ENCODE results near the gene RPL28. TPM values are rescaled to one million over a fixed set of nuclear protein-coding genes. Genes with fewer than 3 reads are reported as not detected.

Gene RPL28
- total RNA-seq, 1 donor from 2014 or later: 664 TPM

- intact Hi-C loops (cut with DNase I): no loop called here
- ATAC-seq (no peak), DNase-seq (ENCODE audit: missing footprints) (no peak)
These were observed 35.0 kb upstream of the RPL28 start for GRCh38 chr19:55350620-55351315.

DNA sequence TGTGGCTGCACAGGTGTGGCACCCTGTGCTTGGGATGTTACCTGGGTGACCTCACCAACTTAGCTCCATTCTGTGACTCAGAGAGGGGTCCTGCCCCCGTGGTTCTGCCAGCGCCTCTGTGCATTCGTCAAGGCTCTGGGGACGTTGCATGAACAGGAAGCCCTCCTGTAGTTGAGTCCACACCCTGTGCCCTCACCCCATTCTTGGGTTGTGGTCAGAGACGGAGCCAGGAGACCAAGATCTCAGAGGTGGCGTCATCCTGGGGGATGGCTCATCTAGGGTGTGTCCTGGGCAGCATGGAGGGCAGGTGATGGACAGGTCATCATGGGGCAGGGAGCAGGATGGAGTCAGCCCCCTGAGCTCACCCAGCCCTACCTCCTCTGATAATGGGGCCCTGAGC, 33.7 kb upstream of the RPL28 start:
- ATAC-seq (no peak), DNase-seq (ENCODE audit: missing footprints) (no peak)
- intact Hi-C loops (cut with DNase I): no loop called here

GRCh38 chr19:55352549-55353145, 33.1 kb upstream of the RPL28 start:
- no peak for ATAC-seq
- intact Hi-C loops (cut with DNase I): no loop called here
- DNase-seq (ENCODE audit: missing footprints): no peak

DNA sequence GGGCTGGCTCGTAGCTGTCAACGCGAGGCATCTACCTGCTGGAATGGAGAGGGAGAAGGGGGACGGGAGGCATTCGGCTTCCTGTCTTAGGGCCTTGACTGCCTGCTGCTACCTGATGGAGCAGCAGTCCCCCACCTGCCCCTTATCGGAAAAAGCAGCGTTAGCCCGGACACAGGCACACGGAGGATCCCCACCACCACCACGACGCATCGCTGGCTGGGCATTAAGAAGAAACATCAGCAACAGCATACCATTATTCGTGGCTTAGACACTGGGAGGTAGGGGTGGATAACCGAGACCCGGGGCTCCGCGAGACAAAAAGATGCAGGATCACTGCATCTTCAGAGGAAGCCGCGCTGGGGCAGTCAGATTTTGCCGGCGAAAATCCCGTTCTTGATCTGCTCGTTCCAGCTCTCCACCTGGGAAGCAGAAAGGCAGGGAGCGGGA, 32.4 kb upstream of the RPL28 start:
- intact Hi-C loops (cut with DNase I): no loop called here
- DNase-seq (ENCODE audit: missing footprints) (no peak), ATAC-seq (no peak)

DNA sequence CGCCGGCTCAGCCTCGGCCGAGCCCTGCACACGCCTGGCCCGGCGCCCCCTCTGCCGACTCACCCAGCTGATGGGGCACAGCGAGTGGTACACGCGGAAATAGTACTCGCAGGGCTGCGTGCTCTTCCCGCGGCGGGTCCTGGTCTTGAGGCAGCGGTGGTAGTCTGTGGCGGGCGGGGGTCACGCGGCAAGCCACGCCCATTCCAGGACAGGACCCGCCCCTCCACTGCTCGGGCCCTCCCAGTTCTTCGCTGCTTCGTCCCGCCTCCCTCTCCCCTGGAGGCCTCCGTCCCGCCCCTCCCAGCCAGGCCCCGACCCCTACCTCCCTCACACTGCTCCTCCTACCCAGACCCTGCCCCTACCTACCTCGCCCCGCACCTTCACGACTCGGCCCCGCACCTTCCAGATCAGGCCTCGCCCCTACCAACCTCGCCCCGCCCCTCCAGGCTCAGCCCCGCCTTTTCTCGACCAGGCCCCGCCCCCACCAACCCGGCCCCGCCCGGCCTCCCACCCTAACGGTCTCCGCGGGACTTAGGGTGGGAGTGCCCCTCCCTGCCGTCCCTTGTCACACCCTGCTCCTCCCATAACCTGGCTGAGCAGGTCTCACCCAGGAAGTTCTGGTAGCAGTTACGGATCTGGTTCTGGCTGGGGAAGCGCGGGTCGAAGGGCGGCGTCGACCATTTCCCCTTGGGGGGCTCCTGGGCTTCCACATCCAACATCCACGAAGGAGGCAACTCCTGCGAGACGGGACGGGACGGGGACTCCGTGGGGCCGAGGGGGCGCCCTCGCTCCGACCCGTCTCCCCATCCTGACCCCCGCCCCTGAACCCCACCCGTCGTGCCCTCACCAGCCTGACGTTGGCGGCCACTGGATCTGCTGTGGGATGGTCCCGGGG, 31.7 kb upstream of the RPL28 start:
- DNase-seq (ENCODE audit: missing footprints) (peak; percentile 85), ATAC-seq (peak; percentile 83)
- intact Hi-C loops (cut with DNase I): no loop called here

DNA sequence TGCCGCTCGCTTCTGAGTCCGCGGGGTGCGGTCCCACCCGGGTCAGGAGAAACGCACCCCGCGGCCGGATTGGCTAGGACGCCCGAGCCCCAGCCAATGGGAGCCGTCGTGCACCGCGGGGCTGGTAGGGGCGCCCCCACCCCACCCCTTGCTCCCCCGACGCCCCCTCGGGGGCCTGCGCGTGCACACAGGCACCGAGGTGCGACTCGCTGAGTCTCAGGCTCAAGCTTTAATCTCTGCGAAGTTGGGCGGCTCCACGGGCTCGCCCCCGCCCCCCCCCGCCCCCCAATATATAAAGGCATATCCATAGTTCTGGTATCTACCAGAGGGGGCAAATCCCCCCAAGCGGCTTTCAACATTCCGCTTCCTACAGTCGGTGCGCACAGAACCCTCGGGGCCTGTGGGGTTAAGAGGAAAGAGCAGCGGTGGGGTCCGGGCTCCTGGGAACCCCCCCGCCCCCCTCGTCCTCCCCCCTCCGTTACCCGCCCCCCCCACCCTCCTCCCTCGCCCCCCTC, 31.0 kb upstream of the RPL28 start, which contains the start of gene COX6B2:
TSS of gene COX6B2 (minus strand) at position 22 of the 515 bp plus-strand sequence. CDS start 198 bp downstream, outside the sequence.
- ATAC-seq (no peak), DNase-seq (ENCODE audit: missing footprints) (no peak)
- intact Hi-C loops (cut with DNase I): no loop called here

- intact Hi-C loops (cut with DNase I): no loop called here
These were observed 30.4 kb upstream of the RPL28 start for GRCh38 chr19:55355213-55355821.

DNA sequence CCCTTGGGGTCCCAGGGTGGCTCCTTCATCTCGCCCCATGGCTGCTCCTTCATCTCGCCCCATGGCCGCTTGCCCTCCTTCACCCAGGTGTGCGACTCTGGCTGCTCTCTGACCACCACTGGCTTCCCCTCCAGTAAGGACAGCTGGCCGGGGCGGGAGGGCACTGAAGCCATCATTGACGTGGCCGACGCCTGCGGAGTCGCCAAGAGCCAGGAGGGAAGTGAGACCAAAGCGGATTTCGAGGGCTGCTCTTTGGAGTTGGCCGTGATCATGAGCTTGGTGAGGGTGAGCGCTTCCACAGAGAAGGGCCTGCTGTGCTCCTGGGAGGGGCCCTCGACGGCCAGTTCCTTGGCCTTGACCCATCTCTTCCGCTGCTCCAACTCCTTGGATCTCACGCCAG, 27.2 kb upstream of the RPL28 start:
- intact Hi-C loops (cut with DNase I): no loop called here
- ATAC-seq: no peak

More at GRCh38 chr19:55355213-55355821, 30.4 kb upstream of the RPL28 start:
- no peak for ATAC-seq
- no peak for DNase-seq (ENCODE audit: missing footprints)

GRCh38 chr19:55358943-55359908, 26.5 kb upstream of the RPL28 start:
- no peak for DNase-seq (ENCODE audit: missing footprints)
- ATAC-seq: no peak
- intact Hi-C loops (cut with DNase I): no loop called here

More for the DNA sequence above, 27.2 kb upstream of the RPL28 start:
- no peak for DNase-seq (ENCODE audit: missing footprints)

GRCh38 chr19:55360902-55361301, 24.8 kb upstream of the RPL28 start:
- DNase-seq (ENCODE audit: missing footprints) (no peak), ATAC-seq (no peak)
- intact Hi-C loops (cut with DNase I): no loop called here

DNA sequence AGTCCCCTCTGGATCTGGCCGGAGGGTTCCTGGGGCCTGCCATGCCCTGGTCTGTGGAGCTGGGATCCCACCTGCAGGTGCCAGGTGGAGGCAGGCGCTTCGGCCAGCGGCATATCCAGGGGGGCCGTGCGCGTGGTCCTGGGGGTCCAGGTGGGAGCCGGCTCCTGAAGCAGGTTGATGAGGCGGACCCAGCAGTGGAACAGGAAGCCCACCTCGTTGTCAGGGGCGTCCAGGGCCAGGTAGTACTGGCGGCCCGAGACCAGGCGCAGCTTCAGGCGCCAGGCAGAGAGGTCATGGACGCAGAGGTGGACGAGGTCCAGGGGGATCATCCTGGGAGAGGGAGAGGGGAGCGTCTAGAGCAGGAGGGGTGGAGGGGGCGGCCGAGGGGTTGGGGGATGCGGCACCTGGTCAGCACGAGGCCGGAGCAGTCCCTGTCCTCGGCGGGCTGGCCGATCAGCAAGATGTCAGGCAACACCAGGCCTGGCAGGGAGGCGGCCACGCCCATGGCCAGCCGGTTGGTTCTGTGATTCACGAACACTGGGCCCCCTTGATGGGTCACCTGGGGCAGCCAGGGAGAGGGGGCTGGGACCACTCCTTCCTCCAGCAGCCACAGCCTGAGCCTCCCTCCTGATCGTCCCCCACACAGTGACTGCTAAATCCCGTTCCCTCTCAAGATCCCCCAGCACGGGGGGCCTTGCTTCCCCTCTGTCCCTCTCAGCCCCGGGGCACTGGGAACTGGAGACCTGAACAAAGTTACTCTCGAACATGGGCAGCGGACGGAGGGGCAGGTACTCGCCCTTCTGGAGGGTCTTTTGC, 23.4 kb upstream of the RPL28 start:
- intact Hi-C loops (cut with DNase I): no loop called here
- ATAC-seq: no peak
- no peak for DNase-seq (ENCODE audit: missing footprints)

DNA sequence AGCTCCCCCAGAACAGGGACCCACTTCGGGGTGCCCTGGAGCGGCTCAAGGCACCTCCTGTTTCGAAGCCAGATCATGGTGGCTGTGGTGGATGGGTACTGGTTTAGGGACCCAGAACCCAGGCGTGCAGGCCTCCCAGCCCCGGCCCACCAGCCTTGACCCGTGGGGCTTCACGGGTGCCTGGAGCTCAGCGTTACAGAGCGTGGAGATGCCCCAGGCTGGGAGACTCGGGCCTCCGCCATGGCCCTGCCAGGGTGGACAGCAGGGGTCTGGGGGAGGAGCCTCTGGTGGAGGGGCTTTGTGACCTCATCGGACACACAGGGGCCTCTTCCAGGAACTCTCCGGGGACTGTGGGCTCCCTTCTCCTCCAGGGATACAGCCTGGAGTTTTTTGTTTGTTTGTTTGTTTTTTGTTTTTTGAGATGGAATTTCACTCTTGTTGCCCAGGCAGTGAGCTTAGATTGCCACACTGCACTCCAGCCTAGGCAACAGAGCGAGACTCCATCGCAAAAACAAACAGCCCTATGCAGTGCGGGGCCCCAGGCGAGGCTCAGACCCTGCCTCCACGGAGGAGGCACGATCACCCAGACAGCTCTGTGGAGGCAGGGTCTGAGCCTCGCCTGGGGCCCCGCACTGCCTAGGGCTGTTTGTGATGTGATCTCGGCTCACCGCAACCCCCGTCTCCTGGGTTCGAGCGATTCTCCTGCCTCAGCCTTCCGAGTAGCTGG, 22.6 kb upstream of the RPL28 start, which contains the start of gene GARIN5B:
TSS of gene GARIN5B (minus strand) at position 271 of the 727 bp plus-strand sequence. CDS start at position 77, 194 bp downstream.
- intact Hi-C loops (cut with DNase I): no loop called here
- no peak for DNase-seq (ENCODE audit: missing footprints)
- ATAC-seq: no peak

- no peak for ATAC-seq
- intact Hi-C loops (cut with DNase I): no loop called here
- DNase-seq (ENCODE audit: missing footprints): no peak
These were observed 20.5 kb upstream of the RPL28 start for GRCh38 chr19:55365245-55365644.

DNA sequence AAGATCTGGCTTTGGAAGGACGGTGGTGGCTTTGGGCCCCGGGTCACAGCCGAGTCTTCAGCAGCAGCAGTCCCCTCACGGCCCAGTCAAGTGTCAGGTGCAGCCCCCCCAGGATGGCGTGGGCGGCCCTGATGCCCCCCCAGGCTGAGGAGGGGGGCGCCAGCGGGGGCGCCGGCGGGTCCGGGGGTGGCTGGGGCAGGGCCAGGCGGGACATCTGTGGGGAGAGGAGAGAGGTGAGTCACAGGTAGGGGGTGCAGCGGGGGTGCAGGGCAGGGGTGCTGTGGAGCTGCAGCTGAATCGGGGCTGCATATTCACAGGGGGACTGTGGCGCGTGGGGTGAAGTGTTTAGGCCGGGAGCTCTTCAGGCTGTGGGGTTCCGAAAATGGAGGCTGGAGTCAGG, 19.8 kb upstream of the RPL28 start:
- no peak for ATAC-seq
- DNase-seq (ENCODE audit: missing footprints): no peak
- intact Hi-C loops (cut with DNase I): no loop called here

DNA sequence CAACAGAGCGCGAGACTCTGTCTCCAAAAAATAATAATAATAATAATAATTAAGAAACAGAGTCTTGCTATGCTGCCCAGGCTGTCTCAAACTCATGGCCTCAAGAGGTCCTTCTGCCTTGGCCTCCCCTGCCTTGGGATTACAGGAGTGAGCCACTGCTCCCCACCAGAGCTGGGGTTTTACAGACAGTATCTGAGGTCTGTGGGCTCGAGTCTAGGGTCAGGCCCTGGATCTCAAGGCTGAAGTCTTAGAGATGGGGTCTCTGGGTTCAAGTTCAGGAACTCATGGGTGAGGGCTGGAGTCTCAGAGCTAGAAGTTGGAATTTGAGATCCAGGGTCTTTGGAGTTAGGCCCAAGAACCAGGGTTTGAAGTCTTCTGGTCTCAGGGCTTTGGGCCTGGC, 18.9 kb upstream of the RPL28 start:
- intact Hi-C loops (cut with DNase I): no loop called here
- no peak for DNase-seq (ENCODE audit: missing footprints)
- no peak for ATAC-seq

- no peak for DNase-seq (ENCODE audit: missing footprints)
- intact Hi-C loops (cut with DNase I): no loop called here
- no peak for ATAC-seq
These were observed 17.6 kb upstream of the RPL28 start for GRCh38 chr19:55368106-55368505.

Data from Right ventricle myocardium inferior (tissue), 1 donor.